Neural cell (in vitro differentiated cells): ENCODE measurements around the gene TRIM63.

Experiments used
- EP300 ChIP-seq: fragments of 450-650 bp; conservative IDR thresholded peaks from 2 replicates; pipeline ENCODE4 v1.6.1; 2014; ENCODE audit warnings: antibody characterized with exemption, mild to moderate bottlenecking, moderate library complexity; ENCODE audit not compliant: poor library complexity, severe bottlenecking
- TF ChIP-seq, protein P1 (sequence below): fragments of 450-650 bp; IDR thresholded peaks from 2 replicates; pipeline ENCODE4 v1.5.1; 2014; ENCODE audit warnings: antibody characterized with exemption, mild to moderate bottlenecking, moderate library complexity; ENCODE audit not compliant: poor library complexity, severe bottlenecking

DNA sequence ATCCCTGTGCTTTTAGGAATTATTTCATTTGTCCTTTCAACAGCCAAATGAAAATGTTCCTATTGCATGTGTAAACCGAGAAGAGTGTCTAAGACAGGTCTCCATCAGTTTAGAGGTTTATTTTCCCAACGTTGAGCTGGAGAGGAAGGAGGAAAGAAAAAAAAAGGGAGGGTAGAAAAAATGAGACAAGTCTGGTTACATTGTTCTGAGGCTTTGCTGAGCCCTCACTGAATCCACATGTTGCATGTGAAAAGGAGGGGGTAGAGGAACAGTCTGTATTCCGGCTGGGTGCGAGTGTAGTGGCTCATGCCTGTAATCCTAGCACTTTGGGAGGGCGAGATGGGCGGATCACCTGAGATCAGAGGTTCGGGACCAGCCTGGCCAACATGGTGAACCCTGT is 25.0 kb upstream of the TRIM63 start:
- TF ChIP-seq, protein P1, sequence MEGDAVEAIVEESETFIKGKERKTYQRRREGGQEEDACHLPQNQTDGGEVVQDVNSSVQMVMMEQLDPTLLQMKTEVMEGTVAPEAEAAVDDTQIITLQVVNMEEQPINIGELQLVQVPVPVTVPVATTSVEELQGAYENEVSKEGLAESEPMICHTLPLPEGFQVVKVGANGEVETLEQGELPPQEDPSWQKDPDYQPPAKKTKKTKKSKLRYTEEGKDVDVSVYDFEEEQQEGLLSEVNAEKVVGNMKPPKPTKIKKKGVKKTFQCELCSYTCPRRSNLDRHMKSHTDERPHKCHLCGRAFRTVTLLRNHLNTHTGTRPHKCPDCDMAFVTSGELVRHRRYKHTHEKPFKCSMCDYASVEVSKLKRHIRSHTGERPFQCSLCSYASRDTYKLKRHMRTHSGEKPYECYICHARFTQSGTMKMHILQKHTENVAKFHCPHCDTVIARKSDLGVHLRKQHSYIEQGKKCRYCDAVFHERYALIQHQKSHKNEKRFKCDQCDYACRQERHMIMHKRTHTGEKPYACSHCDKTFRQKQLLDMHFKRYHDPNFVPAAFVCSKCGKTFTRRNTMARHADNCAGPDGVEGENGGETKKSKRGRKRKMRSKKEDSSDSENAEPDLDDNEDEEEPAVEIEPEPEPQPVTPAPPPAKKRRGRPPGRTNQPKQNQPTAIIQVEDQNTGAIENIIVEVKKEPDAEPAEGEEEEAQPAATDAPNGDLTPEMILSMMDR = no peak
- no peak for TF ChIP-seq EP300
